ENCODE data around the gene SYNPO.

DNA sequence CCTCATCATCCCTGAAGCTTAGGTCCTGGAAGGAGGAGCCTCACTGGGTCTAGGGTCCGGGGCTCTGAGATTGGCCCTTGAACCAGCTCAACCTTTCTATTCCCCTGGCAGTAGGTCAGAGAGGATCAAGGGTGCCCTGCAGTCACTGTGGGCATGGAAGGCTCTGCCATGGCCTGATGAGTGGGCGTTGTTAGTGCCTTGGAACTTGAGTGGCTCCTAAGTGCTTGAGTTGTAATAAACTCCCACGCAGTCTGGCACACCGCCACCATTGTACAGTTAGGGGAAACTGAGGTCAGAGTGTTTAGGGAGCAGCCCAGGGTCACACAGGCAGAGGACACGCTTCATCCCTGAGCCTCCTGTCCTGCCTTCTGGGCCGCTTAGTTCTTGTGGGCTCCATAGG is 10.4 kb upstream of the SYNPO start:
- TF ChIP-seq, protein P1, sequence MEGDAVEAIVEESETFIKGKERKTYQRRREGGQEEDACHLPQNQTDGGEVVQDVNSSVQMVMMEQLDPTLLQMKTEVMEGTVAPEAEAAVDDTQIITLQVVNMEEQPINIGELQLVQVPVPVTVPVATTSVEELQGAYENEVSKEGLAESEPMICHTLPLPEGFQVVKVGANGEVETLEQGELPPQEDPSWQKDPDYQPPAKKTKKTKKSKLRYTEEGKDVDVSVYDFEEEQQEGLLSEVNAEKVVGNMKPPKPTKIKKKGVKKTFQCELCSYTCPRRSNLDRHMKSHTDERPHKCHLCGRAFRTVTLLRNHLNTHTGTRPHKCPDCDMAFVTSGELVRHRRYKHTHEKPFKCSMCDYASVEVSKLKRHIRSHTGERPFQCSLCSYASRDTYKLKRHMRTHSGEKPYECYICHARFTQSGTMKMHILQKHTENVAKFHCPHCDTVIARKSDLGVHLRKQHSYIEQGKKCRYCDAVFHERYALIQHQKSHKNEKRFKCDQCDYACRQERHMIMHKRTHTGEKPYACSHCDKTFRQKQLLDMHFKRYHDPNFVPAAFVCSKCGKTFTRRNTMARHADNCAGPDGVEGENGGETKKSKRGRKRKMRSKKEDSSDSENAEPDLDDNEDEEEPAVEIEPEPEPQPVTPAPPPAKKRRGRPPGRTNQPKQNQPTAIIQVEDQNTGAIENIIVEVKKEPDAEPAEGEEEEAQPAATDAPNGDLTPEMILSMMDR (optimal IDR thresholded peaks at IDR 0.05 in 1 of 3, IDR thresholded peaks at IDR 0.05 in 1 of 3, conservative IDR thresholded peaks at IDR 0.05 in 1 of 3; ENCODE audit: extremely low read depth in 1 of 3, insufficient read depth in 2 of 3, low read length in 3 of 3) = no peak
- TF ChIP-seq EZH2 (IDR thresholded peaks at IDR 0.05; ENCODE audit: low read length) = no peak
